DMS 273 treated with DMSO at 0.1 percent for 48 hours (cell line): ENCODE measurements around the gene PRKCE.

Experiments
- DNase-seq: peaks from one replicate; lab custom pipeline; 2025; lab: John Stamatoyannopoulos, UW

Gene PRKCE

DNA sequence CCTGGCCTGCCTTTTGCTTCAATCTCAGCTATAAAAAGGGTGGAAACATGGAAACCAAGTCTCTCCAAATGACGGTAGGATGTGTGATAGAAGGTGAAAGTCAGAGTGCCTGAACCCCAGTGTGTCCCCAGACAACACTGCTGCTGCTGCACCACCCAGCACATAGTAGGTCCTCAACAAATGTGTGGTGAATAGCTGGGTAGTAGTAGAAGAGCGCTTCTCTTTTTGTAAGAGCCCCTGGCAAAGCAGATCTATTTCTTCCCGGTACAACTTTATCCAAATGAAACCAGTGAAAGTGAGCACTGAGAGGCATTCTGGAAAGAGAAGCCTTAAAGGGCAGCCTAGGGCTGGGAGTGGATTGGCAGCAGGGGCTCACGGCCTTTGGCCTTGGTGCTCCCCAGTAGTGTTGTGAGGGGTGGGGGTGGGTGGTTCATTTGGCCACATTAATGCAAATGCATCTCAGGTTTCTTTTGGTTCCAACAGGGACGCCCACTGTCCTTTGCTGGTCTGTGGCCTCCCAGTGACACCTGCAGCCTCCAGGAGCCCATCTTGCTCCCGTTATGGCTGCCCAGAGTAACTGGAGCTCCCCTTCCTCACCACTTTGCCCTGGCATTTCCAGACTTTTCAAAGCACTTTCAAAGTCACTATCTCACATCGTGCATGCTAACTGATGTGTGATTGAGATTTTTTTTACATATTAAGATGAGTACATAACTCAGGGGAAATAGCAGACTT, 341.4 kb downstream of the PRKCE start:
- no peak for DNase-seq

DNA sequence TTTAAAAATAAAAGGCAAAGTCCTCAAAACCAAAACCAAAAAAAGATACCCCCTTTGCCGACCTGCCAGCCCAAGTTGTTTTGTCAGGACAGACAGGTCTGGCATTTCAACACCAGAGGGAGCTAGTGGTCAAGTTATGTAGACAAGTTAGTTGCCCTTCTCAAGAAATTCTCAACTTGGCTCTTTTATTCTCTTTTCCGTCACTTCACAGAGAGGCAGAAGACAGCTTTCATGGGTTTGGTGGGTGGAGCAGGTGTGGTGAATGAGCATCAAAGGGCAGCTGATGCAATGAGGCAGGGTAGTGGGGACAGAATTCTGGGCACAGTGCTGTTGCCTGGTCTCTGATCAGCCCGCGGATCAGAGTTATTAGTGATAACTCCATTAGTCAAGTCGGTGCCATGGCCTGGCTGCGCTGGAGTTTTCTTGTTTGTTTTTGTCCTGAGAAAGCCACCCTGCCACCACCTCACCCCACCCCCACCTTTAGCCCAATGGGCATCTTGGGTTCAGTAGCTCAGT, 342.1 kb downstream of the PRKCE start:
- DNase-seq: peak; percentile 15

DNA sequence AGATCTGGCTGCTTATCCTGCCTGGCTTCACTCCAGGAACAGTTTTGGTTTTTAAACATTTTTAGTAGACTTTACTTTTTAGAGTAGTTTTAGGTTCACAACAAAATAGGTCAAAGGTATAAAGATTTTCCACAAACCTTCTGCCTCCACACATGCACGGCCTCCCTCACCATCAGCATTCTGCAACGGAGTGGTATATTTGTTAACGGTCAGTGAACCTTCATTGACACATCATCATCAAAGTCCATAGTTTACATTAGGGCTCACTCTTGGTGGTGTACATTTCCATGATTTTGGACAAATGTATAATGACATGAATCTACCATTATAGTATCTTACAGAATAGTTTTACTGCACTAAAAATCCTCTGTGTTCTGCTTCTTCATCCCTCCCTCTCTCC, 342.6 kb downstream of the PRKCE start:
- DNase-seq: no peak

DNA sequence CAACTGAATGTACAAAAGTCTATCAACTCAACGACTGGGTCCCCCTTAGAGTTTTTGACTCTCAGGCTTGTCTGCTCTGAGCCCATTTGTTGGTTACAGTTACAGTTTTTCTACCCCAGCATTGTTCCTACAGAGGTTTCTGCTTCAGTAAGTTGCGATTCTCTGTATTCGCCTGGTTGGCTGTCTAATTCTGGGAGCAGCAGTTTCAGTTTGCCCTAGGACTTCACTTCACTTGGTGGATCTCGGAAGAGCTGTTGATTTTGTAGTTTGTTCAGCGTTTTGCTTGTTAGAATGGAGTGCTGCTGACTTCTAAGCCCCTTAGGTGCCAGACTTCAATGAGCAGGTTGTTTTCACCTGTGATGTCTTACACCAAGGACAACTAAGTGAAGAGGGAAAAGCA, 349.2 kb downstream of the PRKCE start:
- DNase-seq: no peak

DNA sequence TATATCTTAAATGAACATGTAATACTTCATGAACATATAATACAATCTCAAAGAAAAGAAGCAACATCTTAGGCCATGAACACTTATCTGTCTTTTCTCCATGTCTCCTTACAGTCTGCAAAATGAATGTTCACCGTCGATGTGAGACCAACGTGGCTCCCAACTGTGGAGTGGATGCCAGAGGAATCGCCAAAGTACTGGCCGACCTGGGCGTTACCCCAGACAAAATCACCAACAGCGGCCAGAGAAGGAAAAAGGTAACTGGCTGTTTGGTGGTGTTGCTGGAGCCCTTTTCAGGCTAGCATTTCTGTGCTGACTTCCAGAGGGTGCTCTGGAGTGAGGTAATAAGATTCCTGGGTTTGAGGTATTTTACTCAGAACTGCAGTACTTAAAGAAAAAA, 349.8 kb downstream of the PRKCE start:
- no peak for DNase-seq

DNA sequence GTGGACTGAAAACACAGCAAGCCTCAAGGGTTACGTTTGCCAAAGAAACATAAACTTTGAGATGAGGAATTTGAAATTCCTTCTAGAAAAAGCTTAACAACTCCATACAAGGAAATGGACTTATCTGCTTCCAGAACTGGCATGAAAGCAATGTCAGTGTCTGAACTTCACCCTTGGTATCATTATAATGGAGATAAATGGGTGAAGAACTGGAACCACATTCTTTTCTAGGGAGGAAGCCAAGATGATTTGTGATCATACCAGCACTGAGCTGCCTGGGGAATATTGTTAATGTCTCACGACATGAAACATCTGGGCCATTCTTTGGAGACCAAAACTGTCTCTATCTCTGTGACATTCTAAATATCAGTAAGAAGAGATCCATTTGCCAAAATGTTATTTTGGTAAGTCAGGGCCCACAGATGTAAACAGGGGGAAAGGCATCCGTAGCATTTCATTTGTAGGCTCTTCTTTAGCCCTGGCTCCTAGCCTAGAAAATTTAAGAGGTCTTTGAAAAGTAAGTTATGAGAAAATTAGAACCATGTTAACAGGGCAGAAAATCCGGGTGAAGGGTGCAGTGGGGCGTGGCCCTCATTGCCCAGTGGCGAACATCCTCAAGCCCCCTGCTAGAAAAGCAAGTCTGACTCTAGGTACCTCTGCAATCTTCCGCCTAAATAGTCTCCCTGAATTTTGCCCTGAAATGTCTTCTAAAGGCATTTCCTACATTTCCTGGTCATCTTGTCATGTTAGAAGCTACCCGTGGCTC, 350.4 kb downstream of the PRKCE start:
- no peak for DNase-seq

DNA sequence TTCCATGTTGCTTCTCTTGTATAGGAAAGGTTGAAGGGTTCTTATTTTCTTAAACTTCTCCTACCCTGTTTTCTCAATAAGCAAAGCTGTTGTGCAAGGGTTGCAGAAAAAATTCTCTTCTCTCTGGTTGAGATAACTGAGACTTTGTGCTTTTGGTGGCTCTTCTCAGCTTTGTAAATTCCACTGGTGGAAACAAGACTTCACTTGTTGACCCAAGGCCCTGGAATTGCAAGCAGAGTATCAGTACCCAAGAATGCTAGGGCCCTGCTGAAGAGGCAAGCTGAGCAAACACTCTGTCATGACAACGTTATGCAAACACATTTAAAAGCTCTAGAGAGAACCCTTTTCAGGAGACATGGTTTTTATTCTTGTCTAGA, 351.0 kb downstream of the PRKCE start:
- no peak for DNase-seq

DNA sequence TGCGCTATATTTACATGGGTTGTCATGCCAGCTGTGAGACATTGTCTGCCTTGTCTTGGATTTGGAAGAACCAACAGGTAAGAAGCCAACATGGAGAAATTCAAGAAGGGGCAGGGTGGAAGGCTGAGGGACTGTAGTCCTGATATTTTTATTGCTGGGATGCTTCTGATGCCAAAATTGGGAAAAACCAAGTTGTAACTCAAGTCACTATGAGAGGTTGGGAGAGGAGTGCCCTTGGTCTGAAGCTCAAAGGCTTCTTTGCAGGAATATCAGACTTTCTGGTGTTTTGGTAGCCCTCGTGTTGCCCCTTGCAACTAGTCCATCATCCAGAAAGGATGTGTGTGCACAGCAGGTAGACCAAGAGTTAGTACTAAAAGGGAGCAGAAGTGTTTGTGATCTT, 351.5 kb downstream of the PRKCE start:
- DNase-seq: no peak

DNA sequence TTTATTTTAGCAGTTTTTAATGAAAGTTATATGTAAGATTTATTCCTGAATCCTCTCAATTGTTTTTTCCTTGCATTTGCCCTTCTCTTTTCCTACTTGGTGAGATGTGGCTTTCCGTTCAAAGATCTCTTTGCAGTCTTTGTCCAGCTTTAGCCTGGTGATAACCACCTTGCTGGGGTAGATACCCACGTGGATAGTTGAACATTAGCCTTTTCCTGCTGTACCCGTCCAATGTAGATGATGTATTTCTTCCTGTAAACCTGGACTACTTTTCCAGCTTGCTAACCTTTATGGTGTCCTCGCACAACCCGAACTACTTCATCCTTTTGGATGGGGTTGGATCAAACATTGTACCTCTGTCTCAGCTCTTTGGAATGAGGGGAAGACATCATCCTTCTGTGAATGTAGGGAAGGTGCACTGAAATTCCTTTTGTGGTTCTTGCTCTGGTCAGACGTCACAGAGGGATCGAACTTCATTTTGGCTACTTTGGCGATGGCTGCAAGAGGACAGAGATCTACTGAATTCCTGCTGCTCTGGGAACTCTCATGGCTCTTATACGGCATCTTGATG, 352.5 kb downstream of the PRKCE start:
- no peak for DNase-seq

DNA sequence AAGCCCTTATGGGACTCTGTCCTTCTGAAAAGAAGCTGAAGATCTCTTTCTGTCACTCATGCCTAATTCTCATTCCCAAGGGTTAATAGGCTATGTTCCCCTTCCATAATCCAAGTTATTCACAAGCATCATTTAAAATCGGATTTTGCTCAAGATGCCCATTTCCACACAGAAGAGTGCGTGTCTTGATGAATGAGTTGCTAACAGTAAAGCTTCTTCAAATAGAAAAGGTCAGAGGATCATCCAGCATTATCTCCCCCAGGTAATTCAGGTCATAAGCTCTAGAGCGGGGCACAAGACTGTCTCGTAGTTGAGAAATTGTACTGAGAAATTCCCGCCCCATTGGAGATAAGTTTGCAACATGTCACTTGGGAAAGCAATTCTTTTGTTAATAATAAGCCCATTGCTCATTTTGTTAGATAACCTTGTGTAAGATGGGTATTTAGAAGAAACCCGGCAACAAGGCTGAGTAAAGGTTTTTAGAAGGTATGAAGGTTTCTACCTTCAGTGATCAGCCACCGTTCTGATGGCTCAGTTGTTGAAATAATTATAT, 355.1 kb downstream of the PRKCE start:
- DNase-seq: no peak

DNA sequence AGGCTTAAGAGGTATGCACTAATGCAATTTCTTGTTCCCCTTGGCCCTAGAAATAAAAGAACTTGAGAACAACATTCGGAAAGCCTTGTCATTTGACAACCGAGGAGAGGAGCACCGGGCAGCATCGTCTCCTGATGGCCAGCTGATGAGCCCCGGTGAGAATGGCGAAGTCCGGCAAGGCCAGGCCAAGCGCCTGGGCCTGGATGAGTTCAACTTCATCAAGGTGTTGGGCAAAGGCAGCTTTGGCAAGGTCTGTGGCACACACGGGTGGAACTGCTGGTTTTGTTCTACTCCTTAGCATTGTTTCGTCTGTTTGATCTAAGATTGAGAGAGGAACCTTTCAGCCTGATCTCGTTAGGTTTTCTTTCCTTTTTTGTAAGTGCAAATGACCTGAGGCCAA, 355.9 kb downstream of the PRKCE start:
- DNase-seq: no peak

DNA sequence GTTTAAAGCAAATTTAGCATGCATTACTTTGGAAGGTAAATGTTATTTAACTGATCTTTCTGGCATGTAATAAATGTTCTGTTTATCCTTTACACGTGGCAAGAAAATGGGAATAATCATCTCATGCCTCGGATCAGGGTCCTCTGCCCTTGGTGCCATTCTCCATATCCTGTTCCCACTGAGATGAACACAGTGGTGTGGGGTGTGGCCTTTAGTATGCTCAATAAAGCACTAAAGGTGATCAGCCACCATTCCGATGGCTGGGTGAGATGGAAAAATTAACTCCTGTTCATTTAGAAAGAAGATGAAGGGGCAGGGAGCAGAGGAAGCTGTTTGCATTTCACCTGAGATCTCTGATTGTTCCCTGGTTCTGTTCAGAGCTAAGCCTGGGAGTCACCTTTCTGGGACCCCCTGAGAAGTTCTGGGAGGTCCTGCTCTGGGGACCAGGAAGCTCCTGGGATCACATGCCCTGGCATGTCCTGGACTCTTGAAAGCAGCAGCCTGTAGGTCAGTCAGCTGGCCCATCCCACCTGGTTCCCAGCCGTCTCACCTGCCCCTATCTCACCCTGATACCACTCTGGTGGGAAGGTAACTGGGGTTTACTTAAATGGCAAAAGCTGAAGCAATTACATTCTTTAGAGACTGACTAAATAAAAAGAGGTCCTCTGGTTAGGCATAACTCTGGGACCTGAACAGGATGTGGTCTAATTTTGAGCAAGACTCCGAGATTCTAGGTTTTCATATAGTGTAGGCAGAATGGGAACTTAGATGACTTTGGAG, 356.8 kb downstream of the PRKCE start:
- no peak for DNase-seq

DNA sequence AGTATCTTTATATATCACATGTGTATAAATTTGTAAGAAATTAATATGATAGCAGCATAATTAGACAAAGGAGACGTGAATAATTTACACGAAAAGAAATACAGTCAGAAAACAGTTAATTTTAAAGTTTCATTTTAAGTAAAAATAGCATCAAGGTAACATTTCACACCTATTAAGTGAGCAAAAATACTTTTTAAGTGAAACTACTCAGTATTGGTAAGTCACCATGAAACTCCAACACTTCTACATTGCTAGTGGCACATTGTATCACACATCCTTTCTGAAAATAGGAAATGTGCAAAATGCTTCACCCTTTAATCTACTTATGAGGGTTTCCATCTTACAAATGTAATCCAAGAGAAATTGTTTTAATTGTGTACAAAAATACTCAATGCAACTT, 357.8 kb downstream of the PRKCE start:
- no peak for DNase-seq

DNA sequence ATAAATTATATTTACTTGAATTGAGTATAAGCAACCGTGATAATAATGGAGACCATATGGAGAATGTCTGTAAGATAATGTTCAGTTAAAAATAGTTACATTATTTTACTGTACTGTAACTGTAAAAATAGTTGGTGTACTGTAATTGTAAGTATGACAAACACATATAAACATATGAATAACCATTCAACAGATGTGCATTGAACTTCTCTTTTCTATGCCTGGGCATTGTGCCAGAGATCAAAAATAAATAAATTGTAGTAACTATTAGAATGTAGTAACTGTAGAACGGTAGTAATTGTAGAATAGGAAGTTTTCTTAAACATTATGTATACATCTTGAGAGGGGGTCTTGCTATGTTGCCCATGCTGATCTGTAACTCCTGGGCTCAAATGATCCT, 358.3 kb downstream of the PRKCE start:
- no peak for DNase-seq

DNA sequence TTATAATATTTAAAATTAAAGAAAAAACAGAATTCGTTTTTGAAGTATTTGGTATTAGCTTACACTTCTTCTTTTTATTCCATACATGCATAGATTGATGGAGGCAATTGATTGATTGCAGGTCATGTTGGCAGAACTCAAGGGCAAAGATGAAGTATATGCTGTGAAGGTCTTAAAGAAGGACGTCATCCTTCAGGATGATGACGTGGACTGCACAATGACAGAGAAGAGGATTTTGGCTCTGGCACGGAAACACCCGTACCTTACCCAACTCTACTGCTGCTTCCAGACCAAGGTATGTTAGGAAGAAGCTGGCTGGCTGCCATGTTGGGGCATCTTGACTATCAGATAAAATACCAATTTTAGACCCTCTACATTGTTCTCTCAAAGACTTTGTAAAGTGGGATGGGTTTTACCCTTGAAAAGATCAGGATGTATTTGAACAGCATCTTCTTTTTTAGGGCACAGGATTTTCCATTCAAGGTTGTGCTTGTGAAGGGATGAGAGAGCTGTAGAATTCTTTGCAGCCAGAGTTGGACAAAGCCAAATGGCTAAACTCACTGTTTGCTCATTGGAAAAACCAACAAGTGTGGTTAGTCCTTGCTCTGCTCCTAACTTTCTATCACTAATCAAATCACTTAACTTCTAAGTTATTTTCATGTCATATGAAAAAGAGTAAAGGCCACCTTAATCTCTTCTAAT, 358.9 kb downstream of the PRKCE start:
- no peak for DNase-seq

DNA sequence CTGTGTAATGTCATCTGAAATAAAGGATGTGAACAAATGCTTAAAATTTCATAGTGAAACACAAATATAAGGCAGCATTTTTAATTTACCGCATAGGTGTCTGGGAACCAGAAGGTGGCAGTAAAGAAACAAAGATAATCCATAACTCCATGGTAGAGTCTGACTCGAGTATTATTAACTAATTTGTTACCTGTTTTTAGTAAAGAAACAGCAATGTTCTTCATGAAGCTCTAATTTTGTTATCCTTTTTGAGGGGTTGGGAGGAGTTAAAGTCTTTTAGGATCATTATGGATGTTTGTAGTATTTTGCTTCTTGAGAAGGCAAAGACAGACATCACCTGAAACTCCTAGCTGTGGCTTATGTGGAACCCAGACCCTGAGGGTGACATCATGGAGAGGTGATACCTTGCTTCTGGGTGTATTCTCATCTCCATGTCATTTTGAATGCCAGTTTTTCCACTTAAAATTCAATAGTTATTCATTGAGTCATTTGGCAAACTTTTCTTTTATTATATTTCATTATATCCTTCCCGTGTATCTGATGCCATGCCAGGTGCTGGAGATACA, 359.5 kb downstream of the PRKCE start:
- no peak for DNase-seq

DNA sequence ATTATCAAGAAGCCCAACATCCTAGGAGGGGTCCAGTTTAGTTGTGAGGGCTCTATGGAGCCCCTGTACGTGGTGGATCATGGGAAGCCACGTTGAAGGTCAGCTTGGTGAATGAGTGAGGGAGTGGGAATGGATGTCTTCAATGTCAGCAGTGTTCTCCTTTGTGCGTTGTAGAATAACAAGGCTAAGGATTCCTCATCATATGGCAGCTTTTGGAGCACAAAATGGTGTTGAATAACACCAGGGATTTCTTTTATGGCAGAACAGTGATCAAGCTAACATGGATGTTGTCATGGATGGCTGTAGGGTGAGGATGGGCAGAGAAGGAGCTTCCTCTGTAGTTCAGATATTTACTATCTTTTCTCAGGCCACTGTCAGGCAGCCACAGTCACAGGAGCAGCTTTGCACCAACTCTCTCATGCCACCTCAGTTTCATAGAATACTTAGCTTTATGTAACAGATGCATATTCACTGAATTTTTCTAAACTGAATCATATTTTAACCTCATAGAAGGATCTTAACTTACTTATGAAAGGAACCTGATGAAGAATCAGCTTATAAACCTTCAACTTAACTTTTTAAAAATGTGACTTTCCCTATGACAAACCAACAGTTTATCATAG, 361.3 kb downstream of the PRKCE start:
- no peak for DNase-seq

DNA sequence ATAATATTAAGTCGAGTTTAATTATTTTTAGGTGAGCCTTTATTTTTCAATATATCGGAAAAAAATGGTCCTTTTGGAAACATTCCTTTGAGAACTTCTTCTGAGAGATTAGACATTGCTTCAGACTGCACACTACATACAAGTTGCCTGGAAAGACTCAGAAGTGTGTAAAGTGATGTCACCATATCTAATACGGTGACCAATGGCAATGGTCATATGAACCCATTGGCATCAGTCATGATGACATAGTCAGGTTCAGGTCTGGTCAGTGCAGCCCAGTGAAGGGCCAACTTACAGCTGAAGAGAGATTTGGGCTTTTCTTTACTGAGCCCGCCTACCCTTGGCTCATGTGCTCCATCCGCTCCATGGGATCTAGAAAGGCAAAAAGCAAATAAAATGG, 362.3 kb downstream of the PRKCE start:
- DNase-seq: no peak

DNA sequence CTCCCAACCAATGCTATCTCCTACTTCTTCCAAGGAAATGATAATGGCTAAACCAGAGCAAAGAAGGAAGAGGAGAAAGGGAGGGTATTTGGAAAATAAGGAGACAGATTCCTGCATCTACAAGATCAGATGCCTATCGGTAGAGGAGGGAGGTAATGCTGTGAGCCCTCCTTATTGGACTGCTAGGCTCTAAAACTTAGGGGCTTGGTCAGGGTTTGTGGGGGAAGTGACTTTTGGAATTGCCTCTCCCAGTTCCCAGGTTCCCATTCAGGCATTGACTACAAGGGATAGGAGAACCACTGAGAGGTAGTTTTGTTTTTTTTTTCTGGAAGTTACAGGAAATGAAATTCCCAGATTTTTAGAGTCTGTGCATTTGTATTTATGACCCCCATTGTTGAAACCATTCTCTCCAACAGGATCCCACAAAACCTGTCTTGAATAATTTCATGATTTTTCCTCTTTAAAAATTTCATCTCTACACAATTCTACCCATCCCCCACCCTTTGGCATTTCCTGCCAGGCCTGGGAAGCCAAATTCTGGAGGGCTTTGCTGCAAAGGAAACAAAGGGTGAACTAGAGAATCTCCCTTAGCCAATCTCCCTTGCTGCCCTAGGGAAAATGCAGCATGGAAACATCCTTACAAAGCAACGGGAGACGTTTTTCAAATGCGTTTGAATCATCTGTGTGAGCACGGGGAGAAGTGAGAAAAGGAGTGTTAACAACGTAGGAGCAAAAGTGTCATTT, 363.6 kb downstream of the PRKCE start:
- no peak for DNase-seq

DNA sequence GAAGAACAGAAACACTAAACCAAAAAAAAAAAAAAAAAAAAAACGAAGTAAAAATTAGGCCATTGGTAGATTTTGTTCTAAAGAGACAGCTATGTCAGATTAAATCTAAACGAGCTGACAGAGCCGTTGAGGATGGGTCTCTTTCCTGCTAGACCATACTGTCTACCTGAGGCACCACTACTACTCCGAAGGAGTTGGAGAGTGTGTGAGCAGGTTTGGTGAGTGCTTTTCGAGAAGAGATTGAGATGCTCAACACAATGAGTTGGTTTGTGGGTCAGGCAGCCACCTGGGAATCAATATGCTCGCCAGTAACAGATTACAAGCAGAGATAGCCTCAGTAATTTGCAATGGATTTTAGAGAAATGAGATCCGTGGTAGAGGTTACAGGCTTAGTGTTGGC, 364.2 kb downstream of the PRKCE start:
- DNase-seq: no peak
